Activated T-cell treated with anti-CD3 and anti-CD28 coated beads, Interleukin-2, amount 50 U/mL, for 4 hours (primary cell): Measurements from ENCODE around the gene DTNB. TPM values are rescaled to one million over a fixed set of nuclear protein-coding genes. Genes with fewer than 3 reads are reported as not detected.

ENCODE experiments used
- ATAC-seq, 2 donors: fragments of 200-7000 bp; cut with Tn5 transposase; one replicate each; pipeline ENCODE4 v1.10.0; 2021
- DNase-seq: peaks from one replicate; pipeline ENCODE4 v3.0.0-alpha.2; 2020
- H3K27me3 Mint-ChIP-seq: one replicate; pipeline ENCODE4 v1.8.0; 2021; ENCODE audit warnings: low read depth, mixed read lengths
- H3K36me3 Mint-ChIP-seq: one replicate; pipeline ENCODE4 v1.8.0; 2022; ENCODE audit warnings: mixed read lengths; ENCODE audit not compliant: insufficient read depth
- H3K4me1 Mint-ChIP-seq: one replicate; pipeline ENCODE4 v1.8.0; 2021; ENCODE audit warnings: low read depth, mixed read lengths
- H3K4me3 Mint-ChIP-seq: one replicate; pipeline ENCODE4 v1.8.0; 2021; ENCODE audit warnings: mild to moderate bottlenecking, moderate library complexity, mixed read lengths
- H3K9me3 Mint-ChIP-seq: one replicate; pipeline ENCODE4 v1.8.0; 2021; ENCODE audit warnings: mixed read lengths
- total RNA-seq, 3 donors: library from RNA; stranded (reverse); gene quantifications; one replicate each; pipeline ENCODE4 v1.2.1, GENCODE V29; 2021

The DTNB gene
- total RNA-seq, 3 donors from 2014 or later: 9.1 to 12.3 (median 11.2) TPM

GRCh38 chr2:25389161-25389560 is 284.2 kb downstream of the DTNB start:
- DNase-seq (no peak), ATAC-seq (no peak)
- Mint-ChIP-seq H3K36me3 (peaks cover 27% of the 10 kb centered on the region), H3K9me3 (no peaks in the 10 kb centered on the region), H3K4me3 (no peak overlapping the region), H3K4me1 (peaks cover 6% of the 10 kb centered on the region), H3K27me3 (no peaks in the 10 kb centered on the region)

- Mint-ChIP-seq H3K27me3 (no peaks in the 10 kb centered on the region), H3K36me3 (peaks cover 26% of the 10 kb centered on the region), H3K4me1 (peaks cover 6% of the 10 kb centered on the region), H3K4me3 (no peak overlapping the region), H3K9me3 (no peaks in the 10 kb centered on the region)
- no peak for DNase-seq
- ATAC-seq: no peak
Measured at GRCh38 chr2:25388491-25388890, 284.9 kb downstream of the DTNB start.

GRCh38 chr2:25387876-25388449 is 285.4 kb downstream of the DTNB start:
- H3K4me3 Mint-ChIP-seq: no peak overlapping the region
- H3K4me1 Mint-ChIP-seq: peaks cover 6% of the 10 kb centered on the region
- H3K9me3 Mint-ChIP-seq: no peaks in the 10 kb centered on the region
- H3K36me3 Mint-ChIP-seq: peaks cover 26% of the 10 kb centered on the region
- no peaks in the 10 kb centered on the region for H3K27me3 Mint-ChIP-seq
- ATAC-seq (no peak), DNase-seq (no peak)

- Mint-ChIP-seq H3K36me3 (peaks cover 26% of the 10 kb centered on the region), H3K4me3 (no peak overlapping the region), H3K27me3 (no peaks in the 10 kb centered on the region), H3K9me3 (no peaks in the 10 kb centered on the region), H3K4me1 (peaks cover 6% of the 10 kb centered on the region)
- no peak for DNase-seq
- no peak for ATAC-seq
Measured at GRCh38 chr2:25386971-25387875, 286.2 kb downstream of the DTNB start.

- DNase-seq: no peak
- no peaks in the 10 kb centered on the region for H3K27me3 Mint-ChIP-seq
- peaks cover 25% of the 10 kb centered on the region for H3K36me3 Mint-ChIP-seq
- H3K9me3 Mint-ChIP-seq: no peaks in the 10 kb centered on the region
- peaks cover 3% of the 10 kb centered on the region for H3K4me1 Mint-ChIP-seq
- no peak for ATAC-seq
- no peak overlapping the region for H3K4me3 Mint-ChIP-seq
Measured at GRCh38 chr2:25385910-25386309, 287.5 kb downstream of the DTNB start.

GRCh38 chr2:25383806-25384205 is 289.6 kb downstream of the DTNB start:
- Mint-ChIP-seq H3K4me3 (no peak overlapping the region), H3K4me1 (peaks cover 11% of the 10 kb centered on the region), H3K27me3 (no peaks in the 10 kb centered on the region), H3K9me3 (no peaks in the 10 kb centered on the region), H3K36me3 (peaks cover 18% of the 10 kb centered on the region)
- no peak for DNase-seq
- ATAC-seq: no peak

GRCh38 chr2:25381502-25381901 is 291.9 kb downstream of the DTNB start:
- Mint-ChIP-seq H3K27me3 (no peaks in the 10 kb centered on the region), H3K9me3 (no peaks in the 10 kb centered on the region), H3K36me3 (peaks cover 7% of the 10 kb centered on the region), H3K4me1 (peaks cover 26% of the 10 kb centered on the region), H3K4me3 (no peak overlapping the region)
- ATAC-seq (no peak), DNase-seq (no peak)

GRCh38 chr2:25380586-25381375 is 292.6 kb downstream of the DTNB start:
- peaks cover 3% of the 10 kb centered on the region for H3K36me3 Mint-ChIP-seq
- peaks cover 32% of the 10 kb centered on the region for H3K4me1 Mint-ChIP-seq
- H3K27me3 Mint-ChIP-seq: no peaks in the 10 kb centered on the region
- ATAC-seq: no peak
- H3K9me3 Mint-ChIP-seq: no peaks in the 10 kb centered on the region
- no peak for DNase-seq
- H3K4me3 Mint-ChIP-seq: no peak overlapping the region

GRCh38 chr2:25380023-25380422 is 293.4 kb downstream of the DTNB start:
- H3K4me1 Mint-ChIP-seq: peaks cover 32% of the 10 kb centered on the region
- DNase-seq (no peak), ATAC-seq (no peak)
- peaks cover 3% of the 10 kb centered on the region for H3K36me3 Mint-ChIP-seq
- H3K4me3 Mint-ChIP-seq: no peak overlapping the region
- no peaks in the 10 kb centered on the region for H3K9me3 Mint-ChIP-seq
- H3K27me3 Mint-ChIP-seq: no peaks in the 10 kb centered on the region

GRCh38 chr2:25379535-25379934 is 293.8 kb downstream of the DTNB start:
- no peak for ATAC-seq
- DNase-seq: no peak
- Mint-ChIP-seq H3K4me3 (no peak overlapping the region), H3K27me3 (no peaks in the 10 kb centered on the region), H3K36me3 (peaks cover 3% of the 10 kb centered on the region), H3K9me3 (no peaks in the 10 kb centered on the region), H3K4me1 (peaks cover 32% of the 10 kb centered on the region)

- Mint-ChIP-seq H3K9me3 (no peaks in the 10 kb centered on the region), H3K27me3 (no peaks in the 10 kb centered on the region), H3K36me3 (peaks cover 3% of the 10 kb centered on the region), H3K4me3 (no peak overlapping the region), H3K4me1 (peaks cover 32% of the 10 kb centered on the region)
- DNase-seq (no peak), ATAC-seq (no peak)
Measured at GRCh38 chr2:25378731-25379490, 294.5 kb downstream of the DTNB start.

GRCh38 chr2:25377822-25378421 is 295.5 kb downstream of the DTNB start:
- DNase-seq: no peak
- peaks cover 32% of the 10 kb centered on the region for H3K4me1 Mint-ChIP-seq
- no peaks in the 10 kb centered on the region for H3K9me3 Mint-ChIP-seq
- no peak overlapping the region for H3K4me3 Mint-ChIP-seq
- ATAC-seq: no peak
- H3K27me3 Mint-ChIP-seq: no peaks in the 10 kb centered on the region
- H3K36me3 Mint-ChIP-seq: peaks cover 3% of the 10 kb centered on the region

- ATAC-seq: peak; percentile 98 to 99
- no peaks in the 10 kb centered on the region for H3K9me3 Mint-ChIP-seq
- H3K27me3 Mint-ChIP-seq: no peaks in the 10 kb centered on the region
- peak overlapping the region; percentile 63 for H3K4me3 Mint-ChIP-seq
- peaks cover 32% of the 10 kb centered on the region for H3K4me1 Mint-ChIP-seq
- peak; percentile 90 for DNase-seq
- H3K36me3 Mint-ChIP-seq: peaks cover under 1% of the 10 kb centered on the region
Measured at GRCh38 chr2:25376750-25377621, 296.4 kb downstream of the DTNB start.
